Fibroblast of mammary gland (primary cell): ENCODE data around the gene SPI1.

Experiments
- DNase-seq: peaks from one replicate; pipeline ENCODE4 v3.0.0-alpha.2; 2010; ENCODE audit warnings: low read depth
- H3K4me3 ChIP-seq: 2 replicates; pipeline ENCODE4 v1.5.1; 2011; ENCODE audit warnings: low read depth, mild to moderate bottlenecking, low read length, moderate library complexity; ENCODE audit not compliant: control insufficient read depth
- CTCF ChIP-seq: conservative IDR thresholded peaks from 2 replicates; pipeline ENCODE4 v1.5.1; 2011; ENCODE audit warnings: low read depth, low read length, inconsistent platforms; ENCODE audit not compliant: control insufficient read depth, insufficient read depth

Gene SPI1

GRCh38 chr11:47391077-47391583, 12.8 kb upstream of the SPI1 start:
- no peak for DNase-seq
- TF ChIP-seq CTCF, result no peak
- no peak overlapping the region for H3K4me3 ChIP-seq

GRCh38 chr11:47390422-47390760, 12.0 kb upstream of the SPI1 start:
- H3K4me3 ChIP-seq, result no peak overlapping the region
- no peak for DNase-seq
- TF ChIP-seq CTCF, result no peak

GRCh38 chr11:47389577-47390421, 11.5 kb upstream of the SPI1 start:
- TF ChIP-seq CTCF, result no peak
- no peak overlapping the region for H3K4me3 ChIP-seq

GRCh38 chr11:47388697-47389576, 10.6 kb upstream of the SPI1 start:
- no peak overlapping the region for H3K4me3 ChIP-seq
- no peak for DNase-seq
- TF ChIP-seq CTCF, result no peak

More at GRCh38 chr11:47389577-47390421, 11.5 kb upstream of the SPI1 start:
- no peak for DNase-seq

- DNase-seq, result no peak
- TF ChIP-seq CTCF, result no peak
- H3K4me3 ChIP-seq, result no peak overlapping the region
Measured at GRCh38 chr11:47387944-47388696, 9.8 kb upstream of the SPI1 start.

GRCh38 chr11:47384498-47384897, 6.2 kb upstream of the SPI1 start:
- no peak for DNase-seq
- no peak overlapping the region for H3K4me3 ChIP-seq
- TF ChIP-seq CTCF, result no peak
